Omental fat pad (tissue), 4 donors: ENCODE measurements around the gene NOX4. TPM values are rescaled to one million over a fixed set of nuclear protein-coding genes. Genes with fewer than 3 reads are reported as not detected.
"Not testable (repeated sequence)": the region's sequence is repeated elsewhere in the genome, so short reads cannot be mapped to it uniquely, and the experiment has no call there.

ENCODE experiments used
- ATAC-seq: fragments of 150-250 bp; one replicate; pipeline ENCODE4 v1.9.1; 2016; ENCODE audit warnings: mild to moderate bottlenecking, moderate library complexity; ENCODE audit not compliant: low FRiP score
- DNase-seq: peaks from one replicate; pipeline ENCODE4 v3.0.0-alpha.2; 2019; ENCODE audit warnings: low spot score
- CTCF ChIP-seq, 3 donors: fragments of 450-650 bp; IDR thresholded peaks; one replicate each; pipeline ENCODE4 v1.5.1; 2016 to 2017; ENCODE audit warnings: antibody characterized with exemption in 3 of 3, mild to moderate bottlenecking in 3 of 3, moderate library complexity in 2 of 3
- total RNA-seq, 4 donors: library from RNA; depleted of rRNA; stranded (reverse); fragments of >200 nt; gene quantifications; one replicate each; pipeline ENCODE4 v1.1.0, GENCODE V29; 2016

Gene NOX4
- total RNA-seq, 4 donors from 2014 or later, result 2.6 to 36.3 (median 21.4) TPM

DNA sequence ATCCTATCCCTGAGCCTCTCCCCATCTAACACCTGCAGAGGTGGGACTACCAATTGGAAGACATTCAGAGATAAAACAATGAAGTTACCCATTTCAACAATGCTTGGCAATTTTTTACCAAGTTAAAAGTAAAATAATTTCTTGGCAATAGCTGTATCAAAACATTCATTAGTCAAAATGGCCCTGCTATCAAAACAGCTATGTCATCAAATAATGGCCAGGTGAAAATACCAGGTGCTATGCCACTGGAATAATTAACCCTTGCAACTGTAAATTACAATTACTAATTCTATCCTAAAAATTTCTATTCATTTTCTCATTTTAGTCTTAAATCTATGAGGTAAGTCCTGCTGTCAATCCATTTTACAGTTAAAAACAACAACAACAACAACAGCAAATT, 43.3 kb downstream of the NOX4 start:
- ATAC-seq (no peak), DNase-seq (no peak)
- no peak for TF ChIP-seq CTCF (IDR thresholded peaks at IDR 0.05)

DNA sequence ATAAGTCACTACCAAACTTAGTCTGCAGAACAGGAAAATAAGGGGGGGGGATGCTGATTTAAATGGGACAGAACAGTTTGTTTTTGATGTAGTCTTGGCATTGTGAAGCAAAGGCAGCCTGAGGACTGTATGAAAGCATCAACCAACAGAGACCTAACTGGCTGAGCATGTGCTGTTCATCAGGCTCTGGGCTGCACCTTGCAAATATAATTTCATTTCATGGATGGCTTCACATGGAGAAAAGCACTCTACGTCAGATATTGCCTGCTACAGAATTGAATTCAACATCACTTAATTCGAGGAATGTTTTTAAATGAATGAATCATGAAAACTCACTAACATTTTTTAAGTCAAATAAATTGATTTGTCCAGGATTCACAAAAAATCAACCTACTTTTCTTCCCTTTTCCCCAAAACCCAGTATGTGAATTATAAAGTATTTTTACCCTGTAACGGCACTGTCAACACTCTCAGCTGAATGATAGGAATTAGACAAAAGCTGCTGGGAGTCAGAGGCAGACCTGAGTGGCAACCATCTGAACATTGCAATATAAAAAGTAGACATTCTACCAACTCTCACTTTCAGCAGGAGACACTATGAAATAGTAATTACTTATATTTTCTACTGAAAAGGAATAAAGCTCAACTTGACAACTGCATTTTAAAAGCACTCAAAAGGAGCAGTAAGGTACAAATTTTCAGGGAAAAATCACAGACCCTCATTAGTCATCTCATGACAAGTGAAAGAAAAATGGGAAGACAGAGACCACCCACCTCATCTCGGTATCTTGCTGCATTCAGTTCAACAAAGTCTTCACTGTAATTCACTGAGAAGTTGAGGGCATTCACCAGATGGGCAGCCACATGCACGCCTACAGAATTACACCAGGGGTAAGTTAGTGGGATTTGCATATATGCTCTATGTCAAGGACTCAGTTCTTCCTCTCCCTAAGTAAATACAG, 47.5 kb downstream of the NOX4 start:
- DNase-seq, result no peak
- TF ChIP-seq CTCF (IDR thresholded peaks at IDR 0.05), result no peak
- no peak for ATAC-seq

DNA sequence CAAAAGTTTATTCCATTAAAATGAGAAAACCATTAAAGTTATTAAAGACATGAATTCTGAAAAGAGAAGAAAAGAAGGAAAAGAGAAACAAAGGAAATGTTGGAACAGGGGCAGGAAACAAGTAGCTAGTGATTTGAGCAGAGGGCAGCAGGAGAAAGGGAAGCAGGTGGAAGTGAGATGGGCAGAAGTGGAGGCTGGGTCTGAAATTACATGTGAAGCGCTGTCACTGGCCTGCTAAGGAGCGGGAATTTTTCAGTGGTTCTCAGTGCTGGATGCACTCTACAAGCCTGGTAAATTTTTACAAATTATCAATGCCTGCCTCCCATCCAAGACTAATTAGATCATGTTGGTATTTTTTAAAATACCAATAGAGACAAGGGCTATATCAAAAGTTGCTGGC, 48.4 kb downstream of the NOX4 start:
- ATAC-seq (no peak), DNase-seq (no peak)
- no peak for TF ChIP-seq CTCF (IDR thresholded peaks at IDR 0.05)

DNA sequence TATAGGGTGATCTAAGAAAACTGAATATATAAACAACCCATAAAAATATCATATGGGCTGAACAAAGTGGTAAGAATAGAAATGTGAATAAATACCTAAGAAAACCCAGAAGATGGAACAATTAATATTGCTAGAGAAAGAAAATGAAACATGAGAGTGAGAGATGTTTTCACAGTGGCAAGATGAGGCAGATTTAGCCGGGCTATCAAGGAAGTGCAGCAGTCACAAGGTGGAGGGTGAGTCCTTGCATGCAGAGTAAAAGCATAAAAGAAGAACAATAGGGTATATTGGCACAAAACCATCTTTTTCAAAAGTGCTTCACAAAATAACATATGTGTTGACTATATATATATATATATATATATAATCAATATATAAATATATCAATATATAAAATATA, 49.6 kb downstream of the NOX4 start:
- ATAC-seq (no peak), DNase-seq (no peak)
- TF ChIP-seq CTCF (IDR thresholded peaks at IDR 0.05), result no peak

GRCh38 chr11:89437317-89437716, 53.9 kb downstream of the NOX4 start:
- no peak for TF ChIP-seq CTCF (IDR thresholded peaks at IDR 0.05)
- DNase-seq (no peak), ATAC-seq (no peak)

DNA sequence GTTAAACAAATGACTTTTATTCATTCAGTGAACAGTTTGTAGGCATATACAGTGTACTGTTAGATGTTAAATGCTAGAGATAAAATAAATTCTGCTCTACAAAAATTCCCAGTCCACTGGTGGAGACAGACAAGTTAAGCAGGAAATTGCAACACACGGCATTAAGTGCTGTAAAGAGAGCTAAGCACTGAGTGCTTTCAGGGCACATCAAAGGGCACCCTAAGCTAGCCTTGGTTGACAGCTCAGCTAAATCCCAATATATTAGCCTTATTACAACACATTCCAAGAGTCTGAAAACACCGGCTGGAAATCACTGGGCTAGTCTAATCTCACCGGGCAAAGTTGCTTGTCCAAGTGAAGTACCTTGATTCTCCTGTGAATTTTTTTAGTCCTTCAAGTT, 55.1 kb downstream of the NOX4 start:
- DNase-seq (no peak), ATAC-seq (no peak)
- no peak for TF ChIP-seq CTCF (IDR thresholded peaks at IDR 0.05)

GRCh38 chr11:89433278-89433677, 57.9 kb downstream of the NOX4 start:
- no peak for DNase-seq
- no peak for ATAC-seq

DNA sequence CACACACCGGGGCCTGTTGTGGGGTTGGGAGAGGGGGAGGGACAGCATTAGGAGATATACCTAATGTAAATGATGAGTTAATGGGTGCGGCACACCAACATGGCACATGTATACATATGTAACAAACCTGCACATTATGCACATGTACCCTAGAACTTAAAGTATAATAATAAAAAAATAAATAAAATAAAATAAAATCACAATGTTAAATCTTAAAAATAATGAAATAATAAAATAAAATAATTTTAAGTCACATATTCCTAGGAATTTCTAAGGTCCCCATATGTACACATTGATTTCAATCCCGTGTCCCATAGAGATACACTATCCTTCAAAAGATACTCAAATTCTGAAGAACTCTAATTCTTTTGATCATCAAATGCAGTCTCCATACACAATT, 59.0 kb downstream of the NOX4 start:
- not testable (repeated sequence) for DNase-seq, ATAC-seq

More at GRCh38 chr11:89433278-89433677, 57.9 kb downstream of the NOX4 start:
- TF ChIP-seq CTCF (IDR thresholded peaks at IDR 0.05), result no peak

GRCh38 chr11:89426501-89426900, 64.7 kb downstream of the NOX4 start:
- not testable (repeated sequence) for ATAC-seq, DNase-seq
